Measurements from ENCODE around the gene SART3. TPM values are rescaled to one million over a fixed set of nuclear protein-coding genes. Genes with fewer than 3 reads are reported as not detected.

SART3 gene
- total RNA-seq, 1 donor from 2014 or later: 82.5 TPM

DNA sequence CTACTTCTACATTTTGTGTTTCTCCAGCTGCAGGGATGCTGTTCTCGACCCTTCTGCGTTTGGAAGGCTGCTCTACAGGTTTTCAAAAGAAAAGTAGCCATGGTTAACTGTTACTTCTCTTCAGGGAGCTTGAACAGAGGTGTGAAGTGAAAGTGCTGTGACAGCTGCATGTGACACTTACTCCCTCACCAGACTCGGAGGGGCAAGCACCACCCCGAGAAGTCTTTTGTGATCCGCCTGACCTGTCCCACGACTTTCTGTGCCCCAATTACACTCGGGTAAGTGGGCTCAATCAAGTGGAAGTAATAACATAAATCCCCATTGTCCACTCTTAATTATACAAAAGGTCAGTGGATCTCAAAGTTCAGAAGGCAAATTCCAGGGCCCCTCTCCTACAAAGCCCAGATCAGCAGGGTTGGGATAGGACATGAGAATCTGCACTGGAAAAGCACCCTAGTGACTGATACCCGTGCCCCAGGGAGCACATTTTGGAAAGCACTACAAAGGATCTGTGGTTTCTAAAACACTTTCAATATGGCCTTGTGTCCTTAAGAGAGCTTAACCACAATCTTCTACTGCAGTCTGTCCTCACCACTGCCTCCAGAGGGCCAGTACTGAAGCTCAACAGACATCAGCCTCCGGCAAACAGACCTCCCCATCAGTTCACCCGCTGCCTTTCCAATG is 34.3 kb downstream of the SART3 start:
- peaks cover 47% of the 10 kb centered on the region for H3K36me3 Mint-ChIP-seq

DNA sequence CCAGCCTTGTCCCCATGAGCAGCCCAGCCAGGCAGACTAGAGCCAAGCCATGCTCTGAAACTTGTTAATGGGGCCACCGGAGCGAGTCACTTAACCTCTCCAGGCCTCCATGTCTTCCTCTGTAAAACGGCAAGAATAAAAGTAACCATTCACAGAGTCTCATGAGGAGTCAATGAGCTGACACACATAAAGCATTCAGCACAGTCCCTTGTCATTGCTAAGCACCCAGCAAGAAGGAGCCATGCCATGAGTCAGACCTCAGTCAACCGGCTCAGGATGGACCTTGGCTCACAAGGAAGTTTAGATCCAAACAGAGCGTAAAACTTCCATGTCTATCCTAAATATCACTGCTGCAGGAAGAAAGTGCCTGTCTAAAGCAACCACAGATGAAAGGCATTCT is 35.3 kb downstream of the SART3 start:
- Mint-ChIP-seq H3K27ac (no peak overlapping the region), H3K9me3 (no peaks in the 10 kb centered on the region), H3K36me3 (peaks cover 49% of the 10 kb centered on the region)

More for the DNA sequence above, 34.3 kb downstream of the SART3 start:
- Mint-ChIP-seq H3K27me3 (ENCODE audit: low read depth) (no peaks in the 10 kb centered on the region), H3K4me3 (no peak overlapping the region), H3K9me3 (no peaks in the 10 kb centered on the region), H3K4me1 (no peaks in the 10 kb centered on the region), H3K27ac (no peak overlapping the region)
- no peak for DNase-seq (ENCODE audit: low spot score in 2 of 2, unreplicated experiment in 2 of 2)
- TF ChIP-seq, protein P1, sequence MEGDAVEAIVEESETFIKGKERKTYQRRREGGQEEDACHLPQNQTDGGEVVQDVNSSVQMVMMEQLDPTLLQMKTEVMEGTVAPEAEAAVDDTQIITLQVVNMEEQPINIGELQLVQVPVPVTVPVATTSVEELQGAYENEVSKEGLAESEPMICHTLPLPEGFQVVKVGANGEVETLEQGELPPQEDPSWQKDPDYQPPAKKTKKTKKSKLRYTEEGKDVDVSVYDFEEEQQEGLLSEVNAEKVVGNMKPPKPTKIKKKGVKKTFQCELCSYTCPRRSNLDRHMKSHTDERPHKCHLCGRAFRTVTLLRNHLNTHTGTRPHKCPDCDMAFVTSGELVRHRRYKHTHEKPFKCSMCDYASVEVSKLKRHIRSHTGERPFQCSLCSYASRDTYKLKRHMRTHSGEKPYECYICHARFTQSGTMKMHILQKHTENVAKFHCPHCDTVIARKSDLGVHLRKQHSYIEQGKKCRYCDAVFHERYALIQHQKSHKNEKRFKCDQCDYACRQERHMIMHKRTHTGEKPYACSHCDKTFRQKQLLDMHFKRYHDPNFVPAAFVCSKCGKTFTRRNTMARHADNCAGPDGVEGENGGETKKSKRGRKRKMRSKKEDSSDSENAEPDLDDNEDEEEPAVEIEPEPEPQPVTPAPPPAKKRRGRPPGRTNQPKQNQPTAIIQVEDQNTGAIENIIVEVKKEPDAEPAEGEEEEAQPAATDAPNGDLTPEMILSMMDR (IDR thresholded peaks at IDR 0.05; ENCODE audit: unreplicated experiment): no peak

DNA sequence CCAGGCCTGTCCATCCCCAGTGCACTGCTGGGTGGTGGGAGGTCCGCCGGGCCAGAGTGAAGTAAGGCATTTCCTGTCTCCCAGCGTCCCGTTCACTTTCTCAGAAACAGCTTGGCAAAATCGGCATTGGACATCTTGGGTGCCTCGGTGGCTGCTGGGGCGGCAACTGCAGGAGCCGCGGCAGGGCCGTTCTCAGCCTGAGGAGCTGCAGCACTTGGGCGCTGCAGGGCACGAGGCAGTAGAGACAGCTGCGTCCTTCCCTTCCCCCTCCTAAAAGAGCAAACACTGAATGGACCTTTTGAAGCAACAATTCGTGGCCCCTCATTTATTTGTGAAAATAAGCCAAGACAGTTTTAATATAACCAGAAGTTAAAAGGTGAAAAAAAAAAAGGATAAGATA is 37.6 kb downstream of the SART3 start:
- peaks cover 42% of the 10 kb centered on the region for H3K36me3 Mint-ChIP-seq
- H3K27ac Mint-ChIP-seq: no peak overlapping the region
- H3K4me3 Mint-ChIP-seq: no peak overlapping the region
- TF ChIP-seq, protein P1 (IDR thresholded peaks at IDR 0.05; ENCODE audit: unreplicated experiment): no peak
- H3K4me1 Mint-ChIP-seq: no peaks in the 10 kb centered on the region
- no peaks in the 10 kb centered on the region for H3K9me3 Mint-ChIP-seq
- no peaks in the 10 kb centered on the region for H3K27me3 Mint-ChIP-seq (ENCODE audit: low read depth)
- DNase-seq (ENCODE audit: low spot score in 2 of 2, unreplicated experiment in 2 of 2): no peak

More for the DNA sequence above, 35.3 kb downstream of the SART3 start:
- Mint-ChIP-seq H3K4me3 (no peak overlapping the region), H3K4me1 (no peaks in the 10 kb centered on the region), H3K27me3 (ENCODE audit: low read depth) (no peaks in the 10 kb centered on the region)
- TF ChIP-seq, protein P1 (IDR thresholded peaks at IDR 0.05; ENCODE audit: unreplicated experiment): no peak
- no peak for DNase-seq (ENCODE audit: low spot score in 2 of 2, unreplicated experiment in 2 of 2)

DNA sequence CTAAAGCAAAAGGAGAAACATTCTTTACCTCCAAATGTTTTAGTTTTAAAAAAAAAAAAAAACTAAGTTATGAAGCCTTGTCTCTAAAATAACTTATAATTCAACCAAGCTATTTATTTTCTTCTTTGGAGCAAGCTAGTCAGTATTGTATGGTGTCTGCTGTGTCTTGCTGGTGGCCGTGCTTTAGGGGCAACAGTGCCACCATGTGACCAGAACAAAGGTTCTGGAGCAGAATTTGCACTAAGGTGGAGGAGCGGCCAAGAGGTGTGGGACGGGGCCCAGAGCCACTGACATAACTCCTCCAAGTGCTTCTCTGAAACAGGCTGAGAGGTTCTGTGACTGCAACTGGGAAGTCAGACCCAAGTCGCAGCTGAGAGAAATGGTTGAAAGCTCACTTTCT is 41.4 kb downstream of the SART3 start:
- no peak overlapping the region for H3K27ac Mint-ChIP-seq
- DNase-seq (ENCODE audit: low spot score in 2 of 2, unreplicated experiment in 2 of 2): no peak
- peaks cover 10% of the 10 kb centered on the region for H3K4me1 Mint-ChIP-seq

DNA sequence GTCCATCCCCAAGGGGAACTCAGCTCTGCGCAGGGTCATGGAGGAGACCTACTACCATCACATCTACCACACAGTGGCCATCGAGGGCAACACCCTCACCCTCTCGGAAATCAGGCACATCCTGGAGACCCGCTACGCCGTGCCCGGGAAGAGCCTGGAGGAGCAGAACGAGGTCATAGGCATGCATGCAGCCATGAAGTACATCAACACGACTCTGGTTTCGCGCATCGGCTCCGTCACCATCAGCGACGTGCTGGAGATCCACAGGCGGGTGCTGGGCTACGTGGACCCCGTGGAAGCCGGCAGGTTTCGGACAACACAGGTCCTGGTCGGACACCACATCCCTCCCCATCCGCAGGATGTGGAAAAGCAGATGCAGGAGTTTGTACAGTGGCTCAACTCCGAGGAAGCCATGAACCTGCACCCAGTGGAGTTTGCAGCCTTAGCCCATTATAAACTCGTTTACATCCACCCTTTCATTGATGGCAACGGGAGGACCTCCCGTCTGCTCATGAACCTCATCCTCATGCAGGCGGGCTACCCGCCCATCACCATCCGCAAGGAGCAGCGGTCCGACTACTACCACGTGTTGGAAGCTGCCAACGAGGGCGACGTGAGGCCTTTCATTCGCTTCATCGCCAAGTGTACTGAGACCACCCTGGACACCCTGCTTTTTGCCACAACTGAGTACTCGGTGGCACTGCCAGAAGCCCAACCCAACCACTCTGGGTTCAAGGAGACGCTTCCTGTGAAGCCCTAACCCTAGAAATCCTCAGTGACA is 42.1 kb downstream of the SART3 start:
- Mint-ChIP-seq H3K27me3 (ENCODE audit: low read depth) (no peaks in the 10 kb centered on the region), H3K27ac (no peak overlapping the region), H3K9me3 (no peaks in the 10 kb centered on the region), H3K4me3 (no peak overlapping the region), H3K4me1 (peaks cover 10% of the 10 kb centered on the region), H3K36me3 (peaks cover 26% of the 10 kb centered on the region)
- TF ChIP-seq, protein P1 (IDR thresholded peaks at IDR 0.05; ENCODE audit: unreplicated experiment): no peak
- no peak for DNase-seq (ENCODE audit: low spot score in 2 of 2, unreplicated experiment in 2 of 2)

More for the DNA sequence above, 41.4 kb downstream of the SART3 start:
- no peak overlapping the region for H3K4me3 Mint-ChIP-seq
- no peaks in the 10 kb centered on the region for H3K9me3 Mint-ChIP-seq
- TF ChIP-seq, protein P1 (IDR thresholded peaks at IDR 0.05; ENCODE audit: unreplicated experiment): no peak
- H3K27me3 Mint-ChIP-seq (ENCODE audit: low read depth): no peaks in the 10 kb centered on the region
- H3K36me3 Mint-ChIP-seq: peaks cover 30% of the 10 kb centered on the region
